Measurements from ENCODE around the gene PPP1R9B.

Gene PPP1R9B

DNA sequence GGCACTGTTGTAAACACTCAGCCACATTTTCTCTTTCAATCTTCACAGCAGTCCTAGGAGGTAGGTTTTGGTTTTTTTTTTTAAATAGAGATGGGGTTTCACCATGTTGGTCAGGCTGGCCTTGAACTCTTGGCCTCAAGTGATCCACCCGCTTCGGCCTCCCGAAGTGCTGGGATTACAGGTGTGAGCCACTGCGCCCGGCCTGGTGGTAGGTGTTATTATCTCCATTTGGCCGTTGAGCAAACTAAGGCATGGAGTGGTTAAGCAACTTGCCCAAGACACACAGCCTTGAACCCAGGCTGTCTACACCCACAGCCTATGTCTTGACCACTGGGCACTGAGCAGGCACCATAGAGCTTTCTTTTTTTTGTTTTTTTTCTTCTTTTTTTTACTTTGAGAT is 24.0 kb upstream of the PPP1R9B start:
- TF ChIP-seq, protein P1, sequence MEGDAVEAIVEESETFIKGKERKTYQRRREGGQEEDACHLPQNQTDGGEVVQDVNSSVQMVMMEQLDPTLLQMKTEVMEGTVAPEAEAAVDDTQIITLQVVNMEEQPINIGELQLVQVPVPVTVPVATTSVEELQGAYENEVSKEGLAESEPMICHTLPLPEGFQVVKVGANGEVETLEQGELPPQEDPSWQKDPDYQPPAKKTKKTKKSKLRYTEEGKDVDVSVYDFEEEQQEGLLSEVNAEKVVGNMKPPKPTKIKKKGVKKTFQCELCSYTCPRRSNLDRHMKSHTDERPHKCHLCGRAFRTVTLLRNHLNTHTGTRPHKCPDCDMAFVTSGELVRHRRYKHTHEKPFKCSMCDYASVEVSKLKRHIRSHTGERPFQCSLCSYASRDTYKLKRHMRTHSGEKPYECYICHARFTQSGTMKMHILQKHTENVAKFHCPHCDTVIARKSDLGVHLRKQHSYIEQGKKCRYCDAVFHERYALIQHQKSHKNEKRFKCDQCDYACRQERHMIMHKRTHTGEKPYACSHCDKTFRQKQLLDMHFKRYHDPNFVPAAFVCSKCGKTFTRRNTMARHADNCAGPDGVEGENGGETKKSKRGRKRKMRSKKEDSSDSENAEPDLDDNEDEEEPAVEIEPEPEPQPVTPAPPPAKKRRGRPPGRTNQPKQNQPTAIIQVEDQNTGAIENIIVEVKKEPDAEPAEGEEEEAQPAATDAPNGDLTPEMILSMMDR (IDR thresholded peaks at IDR 0.05): no peak

DNA sequence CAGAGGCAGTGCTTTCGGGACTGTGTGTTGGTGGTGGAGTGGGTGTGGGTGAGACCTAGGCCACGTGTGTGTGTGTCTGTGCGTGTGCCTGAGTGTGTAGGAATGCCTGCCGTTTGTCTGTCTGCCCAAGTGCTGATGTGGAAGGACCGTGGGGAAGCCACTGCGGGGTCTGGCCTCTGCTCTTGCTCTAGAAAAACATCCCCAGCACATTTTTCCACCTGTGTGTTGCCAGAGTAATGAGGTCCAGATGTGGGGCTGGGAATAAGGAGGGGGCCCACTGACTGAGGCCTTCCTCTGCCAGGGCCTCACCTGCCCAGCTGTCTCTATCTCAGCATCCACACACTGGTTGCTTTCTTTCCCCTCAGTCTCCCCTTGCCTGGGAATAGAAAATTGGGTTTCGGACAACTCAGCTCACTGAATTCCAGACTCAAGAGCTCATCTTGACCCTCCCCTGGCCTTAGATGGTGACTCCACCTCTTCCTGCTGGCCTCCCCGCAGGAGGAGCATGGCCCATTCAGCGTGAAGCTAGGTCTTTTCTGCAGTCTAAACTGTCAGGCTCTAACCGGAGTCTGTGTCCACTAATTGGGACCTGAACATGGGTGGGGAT is 23.0 kb upstream of the PPP1R9B start:
- TF ChIP-seq, protein P1 (IDR thresholded peaks at IDR 0.05): no peak

DNA sequence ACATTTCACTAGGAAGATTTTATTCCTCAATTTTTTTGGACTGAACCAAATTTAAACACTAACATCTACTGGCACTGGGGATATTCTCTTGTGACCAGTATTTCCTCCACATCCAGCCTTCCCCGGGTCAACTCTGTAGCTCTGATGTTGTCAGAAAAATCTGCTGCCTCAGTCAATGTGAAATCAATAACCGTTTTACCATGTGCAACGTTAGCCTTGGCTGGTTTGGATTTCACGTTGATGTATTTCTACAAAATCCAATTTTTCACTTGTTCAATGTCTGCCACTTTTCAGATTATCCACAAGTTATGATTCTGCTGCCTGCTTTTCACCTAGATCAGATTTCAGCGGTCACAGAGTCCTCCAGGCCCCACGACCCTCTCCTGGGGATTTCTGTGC is 22.5 kb upstream of the PPP1R9B start:
- TF ChIP-seq, protein P1 (IDR thresholded peaks at IDR 0.05): no peak

DNA sequence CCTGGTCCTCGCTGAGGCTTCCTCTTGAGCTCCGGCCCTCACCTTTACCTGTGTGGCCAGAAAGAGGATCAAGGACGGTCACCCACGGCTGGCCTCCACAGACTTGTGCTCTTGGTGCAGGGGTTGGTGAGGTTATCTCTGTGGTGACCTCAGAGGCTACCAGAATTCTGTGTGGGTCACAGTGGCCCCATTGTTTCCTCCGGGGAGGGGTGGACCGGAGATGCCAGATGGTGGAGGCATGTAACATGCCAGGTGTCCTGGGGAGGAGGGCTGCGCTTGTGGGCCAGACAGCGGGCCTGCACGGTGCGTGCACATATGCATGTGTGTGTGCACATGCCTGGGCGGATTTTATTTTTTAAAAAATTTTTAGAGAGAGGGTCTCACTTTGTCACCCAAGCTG is 21.7 kb upstream of the PPP1R9B start:
- TF ChIP-seq, protein P1 (IDR thresholded peaks at IDR 0.05): no peak

DNA sequence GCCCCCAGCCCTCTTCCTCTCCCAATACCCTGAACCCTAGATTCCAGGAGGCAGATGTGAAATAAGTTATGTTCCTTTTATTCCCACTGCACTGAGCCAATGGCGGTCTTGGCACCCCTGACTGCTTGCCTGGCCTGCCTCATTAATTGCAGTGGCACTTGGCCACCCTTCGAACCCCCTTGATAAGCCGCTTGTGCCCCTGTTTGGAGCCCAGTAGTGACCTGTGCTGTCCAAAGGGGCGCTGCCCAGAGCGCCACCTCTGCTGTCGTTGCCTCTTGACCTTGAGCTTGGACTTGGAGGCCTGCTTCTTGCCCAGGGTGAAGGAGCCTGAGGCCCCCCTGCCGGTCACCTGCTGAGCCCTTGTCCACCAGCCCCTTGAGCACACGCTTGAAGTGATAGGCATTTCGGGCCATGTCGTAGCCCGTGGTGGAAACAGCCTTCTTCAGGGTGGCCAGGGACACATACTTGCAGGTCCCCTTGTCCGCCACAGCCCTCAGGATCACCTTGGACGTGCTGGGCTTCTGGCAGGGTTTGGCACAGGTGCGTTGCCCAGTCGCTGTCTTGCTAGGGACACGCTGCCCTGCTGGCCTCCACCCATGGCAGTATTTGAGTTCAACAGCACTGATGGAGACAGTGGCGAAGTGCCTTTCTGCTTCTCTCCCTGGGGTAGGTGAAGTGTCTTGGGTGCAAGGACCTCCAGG is 21.0 kb upstream of the PPP1R9B start:
- TF ChIP-seq, protein P1 (IDR thresholded peaks at IDR 0.05): no peak

DNA sequence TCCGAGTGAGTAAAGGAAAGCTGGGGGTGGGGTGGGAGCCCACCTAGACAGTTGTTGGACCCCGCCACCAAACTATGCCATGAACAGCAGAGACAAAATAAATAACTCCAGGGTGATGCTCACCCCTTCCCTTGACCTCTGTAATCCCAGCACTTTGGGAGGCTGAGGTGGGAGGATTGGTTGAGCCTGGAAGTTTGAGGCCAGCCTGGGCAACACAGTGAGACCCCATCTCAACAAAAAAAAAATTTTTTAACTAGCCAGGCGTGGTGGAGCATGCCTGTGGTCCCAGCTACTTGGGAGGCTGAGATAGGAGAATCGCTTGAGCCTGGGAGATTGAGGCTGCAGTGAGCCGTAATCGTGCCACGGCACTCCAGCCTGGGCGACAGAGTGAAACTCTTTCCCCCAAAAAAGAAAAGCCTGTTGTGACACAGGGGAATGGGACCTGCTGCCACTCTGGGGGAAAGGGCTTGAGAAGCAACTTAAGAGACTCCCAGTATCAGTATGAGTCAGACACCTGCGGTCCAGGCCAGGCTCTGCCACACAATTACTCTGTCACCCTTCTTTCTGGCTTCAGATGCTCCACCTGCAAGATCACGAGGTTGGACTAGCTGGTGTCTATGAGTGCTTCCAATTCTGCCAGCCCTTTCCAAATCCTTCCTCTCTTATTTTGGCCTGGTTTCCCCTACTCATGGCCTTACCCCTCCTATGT is 20.3 kb upstream of the PPP1R9B start:
- TF ChIP-seq, protein P1 (IDR thresholded peaks at IDR 0.05): no peak

DNA sequence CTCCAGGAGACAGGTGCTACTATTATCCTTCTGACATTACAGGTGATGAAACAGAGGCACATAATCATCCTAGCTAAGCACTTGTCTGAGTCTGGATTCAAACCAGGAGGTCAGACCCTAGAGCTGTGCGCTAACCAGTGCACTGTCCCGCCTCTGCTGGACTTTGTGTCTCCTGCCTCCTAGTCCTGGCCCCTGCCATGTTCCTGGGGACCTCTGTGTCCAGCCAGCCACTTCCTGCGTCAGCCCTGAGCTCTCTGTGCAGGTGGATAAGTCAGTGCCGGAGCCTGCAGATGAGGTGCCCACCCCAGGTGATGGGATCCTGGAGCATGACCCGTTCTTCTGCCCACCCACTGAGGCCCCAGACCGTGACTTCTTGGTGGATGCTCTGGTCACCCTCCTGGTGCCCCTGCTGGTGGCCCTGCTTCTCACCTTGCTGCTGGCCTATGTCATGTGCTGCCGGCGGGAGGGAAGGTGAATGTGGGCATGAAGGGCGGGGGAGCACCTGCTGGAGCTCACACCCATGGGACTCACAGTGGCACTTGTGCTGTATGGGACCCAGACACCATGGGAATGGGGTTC is 19.5 kb upstream of the PPP1R9B start:
- TF ChIP-seq, protein P1 (IDR thresholded peaks at IDR 0.05): no peak

Data from LNCAP (cell line).